Activated CD4-positive, alpha-beta memory T cell treated with anti-CD3 and anti-CD28 coated beads, Interleukin-2, amount 10 ng/mL, durations not matched to agents 7 days and 5 days (primary cell): ENCODE measurements around the gene RRBP1. TPM values are rescaled to one million over a fixed set of nuclear protein-coding genes. Genes with fewer than 3 reads are reported as not detected.
A peak's percentile ranks its signal among the peaks of the same experiment; 100 is the strongest.

Source experiments
- CTCF ChIA-PET: fragments of 350-600 bp; sonication (Branson Sonifier 250); formaldehyde crosslinking; loops from one replicate; lab custom pipeline; 2021; ENCODE audit warnings: antibody characterized with exemption, inconsistent platforms; lab: Charles Lee
- POLR2A ChIA-PET: fragments of 350-600 bp; sonication (Branson Sonifier 250); formaldehyde crosslinking; loops from one replicate; lab custom pipeline; 2021; ENCODE audit warnings: antibody characterized with exemption; lab: Charles Lee
- DNase-seq: peaks from one replicate; pipeline ENCODE4 v3.0.0-alpha.2; 2020
- H3K27ac Mint-ChIP-seq: one replicate; pipeline ENCODE4 v1.8.0; 2021; ENCODE audit warnings: mild to moderate bottlenecking, mixed read lengths
- H3K27me3 Mint-ChIP-seq: one replicate; pipeline ENCODE4 v1.8.0; 2021; ENCODE audit warnings: mixed read lengths
- H3K36me3 Mint-ChIP-seq: one replicate; pipeline ENCODE4 v1.8.0; 2021; ENCODE audit warnings: low read depth, mixed read lengths
- H3K4me1 Mint-ChIP-seq: one replicate; pipeline ENCODE4 v1.8.0; 2021; ENCODE audit warnings: mixed read lengths
- H3K4me3 Mint-ChIP-seq: one replicate; pipeline ENCODE4 v1.8.0; 2021; ENCODE audit warnings: mild to moderate bottlenecking, mixed read lengths
- H3K9me3 Mint-ChIP-seq: one replicate; pipeline ENCODE4 v1.8.0; 2021; ENCODE audit warnings: mixed read lengths
- total RNA-seq, 2 experiments: library from RNA; stranded (reverse); gene quantifications; one replicate each; pipeline ENCODE4 v1.2.3, GENCODE V29; 2021

Gene RRBP1
- total RNA-seq, 2 experiments from 2014 or later, result 82.3 to 85.7 TPM

- no peak overlapping the region for H3K27ac Mint-ChIP-seq
- no peak for DNase-seq
- H3K4me1 Mint-ChIP-seq, result no peaks in the 10 kb centered on the region
- H3K9me3 Mint-ChIP-seq, result no peaks in the 10 kb centered on the region
- H3K27me3 Mint-ChIP-seq, result no peaks in the 10 kb centered on the region
- no peak overlapping the region for H3K4me3 Mint-ChIP-seq
- ChIA-PET CTCF (interaction anchor here (0.7 kb wide), 1 partner anchor 92 kb away, joined by 4 read pairs; no protein-coding TSS in a partner anchor), POLR2A (no interaction called here)
- H3K36me3 Mint-ChIP-seq, result peaks cover 41% of the 10 kb centered on the region
Measured at GRCh38 chr20:17629025-17629424, 53.0 kb downstream of the RRBP1 start.

DNA sequence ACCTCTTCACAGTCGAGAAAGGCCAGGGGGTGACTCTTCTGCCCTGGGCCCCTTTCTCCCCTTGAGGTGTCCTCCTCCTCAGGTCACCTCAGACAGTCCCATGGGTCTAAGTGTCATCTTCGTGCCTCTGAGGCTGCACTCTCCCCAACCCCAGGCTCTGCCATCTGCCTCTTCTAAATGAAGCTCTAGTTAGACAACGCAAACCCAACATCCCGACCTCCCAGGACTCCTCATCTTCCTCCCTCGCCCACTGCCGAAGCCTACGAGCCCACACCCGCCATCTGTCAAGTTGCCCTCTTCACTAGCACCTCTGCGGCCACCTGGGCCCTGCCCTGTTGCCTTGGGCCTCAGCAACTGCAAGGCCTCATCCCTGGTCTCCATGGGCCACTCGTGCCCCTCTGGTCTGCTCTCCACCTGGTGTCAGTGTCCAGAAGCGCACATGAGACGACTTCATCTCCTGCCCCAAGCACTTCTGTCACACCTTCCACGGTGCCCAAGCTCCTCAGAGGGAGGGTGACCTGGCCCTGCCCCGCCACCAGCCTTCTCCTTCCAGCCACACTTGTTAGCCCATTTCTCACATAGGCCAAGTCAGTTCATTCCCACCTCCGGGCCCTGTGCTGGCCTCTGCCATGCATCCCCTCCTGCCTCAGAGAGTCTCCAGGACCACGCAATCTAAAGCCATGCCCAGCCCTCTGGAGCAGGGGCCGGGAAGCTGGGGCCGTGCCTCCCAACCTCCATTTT lies 53.8 kb downstream of the RRBP1 start:
- Mint-ChIP-seq H3K27ac (peak overlapping the region; percentile 56), H3K4me3 (no peak overlapping the region), H3K9me3 (no peaks in the 10 kb centered on the region), H3K27me3 (no peaks in the 10 kb centered on the region), H3K4me1 (no peaks in the 10 kb centered on the region), H3K36me3 (peaks cover 37% of the 10 kb centered on the region)
- no peak for DNase-seq
- CTCF ChIA-PET, result interaction anchor here (0.7 kb wide), 1 partner anchor 92 kb away, joined by 4 read pairs; no protein-coding TSS in a partner anchor
- POLR2A ChIA-PET, result no interaction called here

- Mint-ChIP-seq H3K36me3 (peaks cover 32% of the 10 kb centered on the region), H3K9me3 (no peaks in the 10 kb centered on the region), H3K27ac (no peak overlapping the region), H3K27me3 (no peaks in the 10 kb centered on the region), H3K4me3 (no peak overlapping the region), H3K4me1 (no peaks in the 10 kb centered on the region)
- DNase-seq, result no peak
- ChIA-PET CTCF (interaction anchor here (1.4 kb wide), 1 partner anchor 122 kb away, joined by 3 read pairs; no protein-coding TSS in a partner anchor), POLR2A (no interaction called here)
Measured at GRCh38 chr20:17627101-17627955, 54.7 kb downstream of the RRBP1 start.

DNA sequence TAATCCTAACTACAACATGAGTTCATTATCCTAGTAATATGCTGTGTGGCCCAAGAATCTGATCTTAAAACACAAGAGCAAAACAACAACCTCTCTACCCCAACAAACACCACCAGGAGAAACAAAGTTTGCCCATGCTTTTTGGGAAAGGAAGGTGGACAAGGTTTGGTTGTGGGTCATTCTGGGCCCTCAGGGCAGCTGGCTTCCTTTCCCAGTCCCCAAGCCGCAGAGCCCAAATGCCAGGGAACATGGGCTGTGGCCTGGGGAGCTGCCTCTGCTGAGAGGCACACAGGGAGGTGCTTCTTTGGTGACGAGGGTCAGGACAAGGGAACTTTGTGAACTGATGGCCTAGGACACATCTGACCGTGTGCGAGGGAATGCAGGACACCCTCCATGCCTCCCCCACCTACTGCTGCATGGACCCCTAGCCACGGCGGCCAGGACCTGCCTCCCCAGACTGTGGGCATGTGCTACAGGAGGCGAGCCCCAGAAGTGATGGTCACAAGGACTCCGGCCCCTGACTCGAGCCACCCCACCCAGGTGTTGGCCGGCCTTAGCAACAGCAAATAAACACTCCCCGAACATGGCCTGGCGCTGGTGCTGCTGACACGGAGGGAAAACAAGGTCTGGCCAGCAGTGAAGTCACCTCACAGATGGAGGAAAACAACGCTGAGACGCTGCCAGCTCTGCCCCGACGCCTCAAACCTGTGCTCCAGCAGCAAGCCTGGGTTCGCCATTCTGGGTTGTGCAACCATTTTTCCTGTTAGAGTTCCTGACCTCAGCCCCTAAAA lies 55.6 kb downstream of the RRBP1 start:
- no peak for DNase-seq
- H3K9me3 Mint-ChIP-seq, result no peaks in the 10 kb centered on the region
- H3K4me3 Mint-ChIP-seq, result no peak overlapping the region
- H3K36me3 Mint-ChIP-seq, result peaks cover 32% of the 10 kb centered on the region
- no peaks in the 10 kb centered on the region for H3K27me3 Mint-ChIP-seq
- CTCF ChIA-PET, result interaction anchor here (1.4 kb wide), 1 partner anchor 121 kb away, joined by 3 read pairs; no protein-coding TSS in a partner anchor
- POLR2A ChIA-PET, result no interaction called here
- no peaks in the 10 kb centered on the region for H3K4me1 Mint-ChIP-seq
- no peak overlapping the region for H3K27ac Mint-ChIP-seq

- POLR2A ChIA-PET, result interaction anchor here (1.1 kb wide), 1 partner anchor 56 kb away, joined by 3 read pairs; the partner anchor contains the start of gene DSTN
Measured at GRCh38 chr20:17625246-17626051, 56.6 kb downstream of the RRBP1 start.

DNA sequence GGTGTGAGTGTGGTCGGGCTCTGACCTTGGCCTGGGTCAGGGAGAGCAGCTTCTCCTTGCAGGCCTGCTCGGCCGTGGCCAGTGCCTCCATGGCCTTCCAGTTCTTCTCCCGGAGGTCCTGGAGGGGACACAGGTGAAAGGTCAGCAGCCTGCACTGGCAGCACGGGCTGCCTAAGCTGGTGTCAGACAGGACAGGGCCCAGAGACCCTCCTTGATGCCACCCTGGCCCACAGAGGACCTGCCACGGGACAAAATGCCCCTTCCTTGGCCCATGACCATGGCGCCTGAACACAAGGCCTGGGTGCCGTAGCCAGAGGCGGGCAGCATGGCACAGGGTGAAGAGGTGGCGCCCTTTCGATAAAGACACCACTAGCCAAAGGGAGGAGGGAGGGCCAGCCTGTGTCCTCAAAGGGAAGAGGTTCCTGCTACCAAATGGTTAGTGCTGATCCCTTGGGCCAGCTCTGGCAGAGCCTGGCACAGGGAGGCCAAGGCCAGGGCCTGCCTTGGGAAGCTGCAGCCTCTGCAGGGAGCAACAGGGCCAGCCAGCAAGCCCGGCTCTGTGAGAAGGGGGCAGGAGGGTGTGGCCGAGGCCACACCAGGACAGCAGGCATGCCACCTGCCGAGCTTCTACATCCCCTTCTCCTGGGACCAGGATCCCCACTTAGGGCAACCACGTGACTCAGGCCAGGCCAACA lies 57.3 kb downstream of the RRBP1 start:
- POLR2A ChIA-PET, result interaction anchor here (1.1 kb wide), 1 partner anchor 55 kb away, joined by 3 read pairs; the partner anchor contains the start of gene DSTN
- H3K4me3 Mint-ChIP-seq, result no peak overlapping the region
- H3K27me3 Mint-ChIP-seq, result no peaks in the 10 kb centered on the region
- H3K4me1 Mint-ChIP-seq, result no peaks in the 10 kb centered on the region
- no peaks in the 10 kb centered on the region for H3K9me3 Mint-ChIP-seq
- no peak overlapping the region for H3K27ac Mint-ChIP-seq
- DNase-seq, result no peak
- CTCF ChIA-PET, result no interaction called here
- peaks cover 40% of the 10 kb centered on the region for H3K36me3 Mint-ChIP-seq

More at GRCh38 chr20:17625246-17626051, 56.6 kb downstream of the RRBP1 start:
- Mint-ChIP-seq H3K9me3 (no peaks in the 10 kb centered on the region), H3K27ac (no peak overlapping the region), H3K27me3 (no peaks in the 10 kb centered on the region), H3K4me3 (no peak overlapping the region), H3K4me1 (no peaks in the 10 kb centered on the region), H3K36me3 (peaks cover 40% of the 10 kb centered on the region)
- DNase-seq, result no peak
- CTCF ChIA-PET, result no interaction called here

DNA sequence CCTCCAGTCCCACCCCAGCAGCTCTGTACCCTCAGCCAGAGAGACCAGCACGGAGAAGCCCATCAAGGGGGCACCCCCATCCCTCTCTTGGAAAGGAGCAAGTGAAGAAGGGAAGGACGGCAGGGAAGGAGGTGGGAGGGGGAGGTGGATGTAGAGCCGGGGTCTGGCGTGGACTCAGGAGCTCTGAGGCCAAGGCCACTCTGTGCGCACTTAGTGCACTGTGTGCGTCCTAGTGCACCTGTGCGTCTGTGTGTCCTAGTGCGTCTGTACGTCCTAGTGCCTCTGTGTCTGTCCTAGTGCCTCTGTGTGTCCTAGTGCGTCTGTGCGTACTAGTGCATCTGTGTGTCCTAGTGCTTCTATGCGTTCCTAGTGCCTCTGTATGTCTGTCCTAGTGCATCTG lies 58.0 kb downstream of the RRBP1 start:
- POLR2A ChIA-PET, result interaction anchor here (0.6 kb wide), 1 partner anchor 1723 kb away, joined by 3 read pairs; no protein-coding TSS in a partner anchor
- no peak overlapping the region for H3K4me3 Mint-ChIP-seq
- DNase-seq, result no peak
- H3K27ac Mint-ChIP-seq, result no peak overlapping the region
- no peaks in the 10 kb centered on the region for H3K27me3 Mint-ChIP-seq
- H3K36me3 Mint-ChIP-seq, result peaks cover 45% of the 10 kb centered on the region
- no peaks in the 10 kb centered on the region for H3K4me1 Mint-ChIP-seq
- H3K9me3 Mint-ChIP-seq, result no peaks in the 10 kb centered on the region
- CTCF ChIA-PET, result no interaction called here

DNA sequence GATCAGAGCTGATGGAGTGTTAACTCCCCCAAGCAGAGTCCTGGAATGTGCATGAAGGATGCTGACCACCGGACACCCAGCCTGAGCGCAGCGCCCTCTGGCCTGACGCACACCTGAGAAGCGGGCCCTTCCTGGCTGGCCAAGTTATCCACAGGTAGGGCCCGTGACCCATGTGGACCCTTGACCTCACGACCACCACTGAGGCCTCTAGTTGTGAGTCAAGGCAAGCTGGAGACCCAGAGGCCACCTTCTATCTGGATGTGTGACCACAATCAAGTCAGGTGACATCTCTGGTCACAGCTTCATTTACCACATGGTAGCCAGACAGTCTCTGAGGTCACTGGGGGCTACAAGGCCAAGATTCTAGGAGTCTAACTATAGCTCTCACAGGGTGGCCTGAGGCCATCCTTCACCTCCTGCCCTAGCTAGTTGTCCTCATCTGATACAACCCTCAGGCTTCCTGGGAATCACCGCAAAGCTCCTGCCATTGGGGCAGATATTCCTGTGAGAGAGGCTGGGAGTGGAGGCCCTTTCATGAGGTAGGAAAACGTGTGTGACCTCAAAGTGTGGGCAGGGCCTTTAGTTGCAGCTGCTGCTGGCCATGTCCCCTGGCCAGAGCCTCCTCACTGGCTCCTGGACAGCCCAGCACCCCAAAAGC lies 59.1 kb downstream of the RRBP1 start:
- Mint-ChIP-seq H3K4me3 (no peak overlapping the region), H3K4me1 (no peaks in the 10 kb centered on the region), H3K36me3 (peaks cover 44% of the 10 kb centered on the region), H3K27me3 (no peaks in the 10 kb centered on the region), H3K27ac (no peak overlapping the region), H3K9me3 (no peaks in the 10 kb centered on the region)
- POLR2A ChIA-PET, result no interaction called here
- CTCF ChIA-PET, result no interaction called here
- DNase-seq, result no peak

DNA sequence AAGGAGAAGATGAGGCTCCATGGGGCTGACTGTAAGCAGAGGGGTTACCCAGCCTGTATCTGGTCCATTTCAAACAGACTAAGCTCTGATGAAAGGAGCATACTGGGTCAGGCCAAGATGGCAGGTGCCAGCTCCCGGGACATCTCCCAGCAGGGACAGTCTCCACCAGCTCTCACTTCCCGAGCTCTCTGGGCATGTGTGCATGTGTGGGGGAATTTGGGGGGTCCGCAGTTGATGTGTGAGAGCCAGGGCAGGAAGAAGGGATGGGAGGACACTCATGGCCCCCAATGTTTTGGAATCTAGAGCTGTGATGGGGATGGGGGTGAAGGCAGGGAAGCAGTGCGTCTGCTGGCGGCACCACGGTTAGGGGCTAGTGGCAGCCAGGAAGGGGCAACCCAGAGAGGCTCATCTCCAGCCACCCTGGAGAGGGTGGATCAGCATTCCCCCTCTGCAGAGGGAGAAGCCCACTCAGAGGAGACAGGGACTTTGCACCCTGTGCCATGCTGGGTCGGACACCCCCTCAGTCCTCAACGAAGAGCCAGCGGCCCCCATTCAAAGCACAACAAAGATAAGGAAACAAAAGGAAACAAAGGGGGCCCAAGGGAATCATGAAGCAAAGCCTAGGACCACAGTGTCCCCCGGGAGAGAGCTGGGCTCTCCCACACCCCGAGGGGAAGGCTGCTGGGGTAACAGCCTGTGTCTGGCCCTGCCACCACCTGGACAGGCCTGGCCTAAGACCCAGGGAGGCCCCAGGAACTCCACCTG lies 59.8 kb downstream of the RRBP1 start:
- DNase-seq, result no peak
- Mint-ChIP-seq H3K9me3 (no peaks in the 10 kb centered on the region), H3K27ac (no peak overlapping the region), H3K36me3 (peaks cover 48% of the 10 kb centered on the region), H3K4me3 (no peak overlapping the region), H3K27me3 (no peaks in the 10 kb centered on the region), H3K4me1 (peaks cover 2% of the 10 kb centered on the region)
- ChIA-PET POLR2A (no interaction called here), CTCF (interaction anchor here (2.0 kb wide), 1 partner anchor 60 kb away, joined by 4 read pairs; no protein-coding TSS in a partner anchor)

DNA sequence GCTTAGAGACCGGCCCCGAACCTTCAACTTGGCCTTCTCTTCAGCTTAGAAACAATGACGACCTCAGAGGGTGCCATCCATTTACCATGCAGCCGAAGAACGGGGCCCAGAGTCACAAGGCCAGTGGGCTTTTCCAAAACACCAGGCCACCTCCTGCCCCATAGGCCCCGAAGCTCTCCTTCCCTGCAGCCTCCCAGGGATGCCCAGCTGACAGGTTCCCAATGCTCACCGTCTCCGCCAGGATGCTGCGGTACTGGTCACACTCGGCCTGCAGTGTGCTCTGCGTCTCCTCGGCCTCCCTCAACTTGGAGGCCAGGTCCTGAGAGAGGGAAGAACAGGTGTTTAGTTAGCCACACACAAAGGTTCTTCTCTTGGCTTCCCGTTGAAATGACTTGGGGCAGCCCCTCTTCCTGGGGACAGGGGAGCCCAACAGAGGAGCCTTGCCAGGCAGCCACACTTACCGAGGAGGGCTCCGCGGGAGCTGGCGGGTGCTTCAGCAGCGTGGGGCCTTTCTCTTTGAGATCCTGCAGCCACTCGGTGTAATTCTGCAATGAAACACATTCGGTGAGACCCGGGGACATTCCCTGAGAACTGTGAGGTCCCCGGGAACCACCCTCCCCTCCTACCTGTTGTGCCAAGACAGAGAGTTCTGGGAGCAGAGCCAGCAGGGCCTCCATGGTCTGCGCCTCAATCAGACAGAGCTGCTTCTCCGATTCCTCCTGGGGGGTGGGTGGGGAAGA lies 60.6 kb downstream of the RRBP1 start:
- no peaks in the 10 kb centered on the region for H3K27me3 Mint-ChIP-seq
- ChIA-PET CTCF (interaction anchor here (2.0 kb wide), 1 partner anchor 61 kb away, joined by 4 read pairs; no protein-coding TSS in a partner anchor), POLR2A (no interaction called here)
- H3K4me3 Mint-ChIP-seq, result no peak overlapping the region
- DNase-seq, result no peak
- H3K27ac Mint-ChIP-seq, result no peak overlapping the region
- no peaks in the 10 kb centered on the region for H3K9me3 Mint-ChIP-seq
- H3K4me1 Mint-ChIP-seq, result peaks cover 5% of the 10 kb centered on the region
- peaks cover 45% of the 10 kb centered on the region for H3K36me3 Mint-ChIP-seq
